Adrenal gland (tissue), 5 donors: ENCODE data around the gene TRAK1.

ENCODE experiments used
- POLR2A ChIP-seq, 2 donors: fragments of 450-650 bp; IDR thresholded peaks; one replicate each; pipeline ENCODE4 v1.6.1; 2017; ENCODE audit warnings: antibody characterized with exemption in 2 of 2, mild to moderate bottlenecking in 2 of 2, moderate library complexity in 1 of 2
- TF ChIP-seq, protein P1 (sequence below), 6 experiments: fragments of 450-650 bp in 4 of 6; fragments of 200-600 bp in 2 of 6; sonication (generic) in 1 of 6; IDR thresholded peaks; 1 replicate in 5 of 6; 2 replicates in 1 of 6; pipeline versions ENCODE4 v1.5.1 to v1.8.0; 2016 to 2021; ENCODE audit warnings: antibody characterized with exemption in 6 of 6, mild to moderate bottlenecking in 2 of 6, moderate library complexity in 1 of 6
- donor health status: DM: no; HTN: no; CAD: no.

DNA sequence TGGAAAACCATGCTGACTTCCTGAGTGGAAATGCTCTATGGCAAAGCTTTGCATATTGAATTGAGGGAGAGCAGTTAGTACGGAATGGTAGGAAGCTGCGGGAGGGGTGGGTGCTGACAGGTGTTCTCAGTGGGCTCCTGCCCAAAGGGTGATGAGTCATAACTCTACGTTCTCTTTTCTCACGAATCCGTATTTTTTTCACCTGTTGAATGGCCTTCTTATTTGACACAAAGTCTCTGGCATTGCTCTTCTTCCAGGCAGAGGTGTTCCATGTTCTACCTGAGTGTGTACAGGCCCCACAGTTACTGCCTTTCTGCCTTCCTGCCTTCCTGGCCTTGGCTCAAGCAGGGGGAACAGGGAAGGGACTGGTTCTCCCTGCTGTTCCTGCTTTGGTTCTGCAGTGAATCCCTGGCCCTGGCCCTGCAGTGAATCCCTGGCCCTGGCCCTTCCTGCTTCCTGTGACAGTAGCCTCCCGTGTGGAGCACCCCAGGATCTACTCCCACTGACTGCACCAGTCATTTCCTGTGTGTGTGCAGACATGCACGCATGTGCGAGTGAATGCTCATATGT, 31.9 kb downstream of the TRAK1 start:
- TF ChIP-seq, protein P1, sequence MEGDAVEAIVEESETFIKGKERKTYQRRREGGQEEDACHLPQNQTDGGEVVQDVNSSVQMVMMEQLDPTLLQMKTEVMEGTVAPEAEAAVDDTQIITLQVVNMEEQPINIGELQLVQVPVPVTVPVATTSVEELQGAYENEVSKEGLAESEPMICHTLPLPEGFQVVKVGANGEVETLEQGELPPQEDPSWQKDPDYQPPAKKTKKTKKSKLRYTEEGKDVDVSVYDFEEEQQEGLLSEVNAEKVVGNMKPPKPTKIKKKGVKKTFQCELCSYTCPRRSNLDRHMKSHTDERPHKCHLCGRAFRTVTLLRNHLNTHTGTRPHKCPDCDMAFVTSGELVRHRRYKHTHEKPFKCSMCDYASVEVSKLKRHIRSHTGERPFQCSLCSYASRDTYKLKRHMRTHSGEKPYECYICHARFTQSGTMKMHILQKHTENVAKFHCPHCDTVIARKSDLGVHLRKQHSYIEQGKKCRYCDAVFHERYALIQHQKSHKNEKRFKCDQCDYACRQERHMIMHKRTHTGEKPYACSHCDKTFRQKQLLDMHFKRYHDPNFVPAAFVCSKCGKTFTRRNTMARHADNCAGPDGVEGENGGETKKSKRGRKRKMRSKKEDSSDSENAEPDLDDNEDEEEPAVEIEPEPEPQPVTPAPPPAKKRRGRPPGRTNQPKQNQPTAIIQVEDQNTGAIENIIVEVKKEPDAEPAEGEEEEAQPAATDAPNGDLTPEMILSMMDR (IDR thresholded peaks at IDR 0.05), result no peak
- TF ChIP-seq POLR2A (IDR thresholded peaks at IDR 0.05), result no peak
